Skin epidermis (tissue), 12 donors: ENCODE measurements around the gene TOX2.

Experiments
- H3K27ac ChIP-seq, 21 experiments: fragments of 200-600 bp; sonication (generic) in 11 of 21; one replicate each; pipeline ENCODE4 v1.5.0; 2020; ENCODE audit warnings: mild to moderate bottlenecking in 3 of 21, inconsistent platforms in 2 of 21, moderate library complexity in 2 of 21
- H3K4me3 ChIP-seq, 7 experiments: fragments of 200-600 bp; sonication (generic) in 2 of 7; one replicate each; pipeline ENCODE4 v1.5.0; 2020; ENCODE audit warnings: inconsistent platforms in 2 of 7, mild to moderate bottlenecking in 2 of 7, moderate library complexity in 1 of 7

Gene TOX2

GRCh38 chr20:43972051-43972450 is 57.4 kb downstream of the TOX2 start:
- Histone ChIP-seq H3K4me3 (no peak overlapping the region), H3K27ac (no peak overlapping the region)

- Histone ChIP-seq H3K27ac (no peak overlapping the region), H3K4me3 (no peak overlapping the region)
These were observed 58.0 kb downstream of the TOX2 start for GRCh38 chr20:43972692-43973091.

- H3K4me3 ChIP-seq: no peak overlapping the region
- H3K27ac ChIP-seq: no peak overlapping the region
These were observed 58.6 kb downstream of the TOX2 start for GRCh38 chr20:43973231-43973630.

- Histone ChIP-seq H3K4me3 (no peak overlapping the region), H3K27ac (no peak overlapping the region)
These were observed 59.2 kb downstream of the TOX2 start for GRCh38 chr20:43973671-43974450.

GRCh38 chr20:43974695-43975094 is 60.0 kb downstream of the TOX2 start:
- Histone ChIP-seq H3K4me3 (no peak overlapping the region), H3K27ac (no peak overlapping the region)

- Histone ChIP-seq H3K27ac (no peak overlapping the region), H3K4me3 (no peak overlapping the region)
These were observed 60.6 kb downstream of the TOX2 start for GRCh38 chr20:43975096-43975768.

- H3K4me3 ChIP-seq: no peak overlapping the region
These were observed 61.9 kb downstream of the TOX2 start for GRCh38 chr20:43976547-43976946.

GRCh38 chr20:43977252-43977651 is 62.6 kb downstream of the TOX2 start:
- Histone ChIP-seq H3K27ac (no peak overlapping the region), H3K4me3 (no peak overlapping the region)

More at GRCh38 chr20:43976547-43976946, 61.9 kb downstream of the TOX2 start:
- no peak overlapping the region for H3K27ac ChIP-seq

- Histone ChIP-seq H3K4me3 (no peak overlapping the region), H3K27ac (no peak overlapping the region)
These were observed 63.3 kb downstream of the TOX2 start for GRCh38 chr20:43977962-43978361.

GRCh38 chr20:43979576-43980105 is 65.0 kb downstream of the TOX2 start:
- H3K4me3 ChIP-seq: no peak overlapping the region

GRCh38 chr20:43981540-43981939 is 66.9 kb downstream of the TOX2 start:
- Histone ChIP-seq H3K4me3 (no peak overlapping the region), H3K27ac (no peak overlapping the region)

More at GRCh38 chr20:43979576-43980105, 65.0 kb downstream of the TOX2 start:
- H3K27ac ChIP-seq: no peak overlapping the region

GRCh38 chr20:43982016-43982415 is 67.4 kb downstream of the TOX2 start:
- no peak overlapping the region for H3K4me3 ChIP-seq
- no peak overlapping the region for H3K27ac ChIP-seq

GRCh38 chr20:43982886-43983285 is 68.2 kb downstream of the TOX2 start:
- no peak overlapping the region for H3K27ac ChIP-seq
- no peak overlapping the region for H3K4me3 ChIP-seq

- Histone ChIP-seq H3K4me3 (no peak overlapping the region), H3K27ac (no peak overlapping the region)
These were observed 68.7 kb downstream of the TOX2 start for GRCh38 chr20:43983359-43983758.

- no peak overlapping the region for H3K27ac ChIP-seq
- H3K4me3 ChIP-seq: no peak overlapping the region
These were observed 69.3 kb downstream of the TOX2 start for GRCh38 chr20:43983904-43984361.

GRCh38 chr20:43984587-43984986 is 69.9 kb downstream of the TOX2 start:
- Histone ChIP-seq H3K4me3 (no peak overlapping the region), H3K27ac (peak overlapping the region in 1 of 21 experiments; percentile 31)

- H3K4me3 ChIP-seq: no peak overlapping the region
- H3K27ac ChIP-seq: no peak overlapping the region
These were observed 70.5 kb downstream of the TOX2 start for GRCh38 chr20:43985121-43985520.

GRCh38 chr20:43985608-43986316 is 71.1 kb downstream of the TOX2 start:
- Histone ChIP-seq H3K4me3 (no peak overlapping the region), H3K27ac (no peak overlapping the region)

- no peak overlapping the region for H3K4me3 ChIP-seq
These were observed 72.4 kb downstream of the TOX2 start for GRCh38 chr20:43987018-43987417.

GRCh38 chr20:43987531-43987930 is 72.9 kb downstream of the TOX2 start:
- no peak overlapping the region for H3K27ac ChIP-seq

More at GRCh38 chr20:43987018-43987417, 72.4 kb downstream of the TOX2 start:
- H3K27ac ChIP-seq: no peak overlapping the region

More at GRCh38 chr20:43987531-43987930, 72.9 kb downstream of the TOX2 start:
- no peak overlapping the region for H3K4me3 ChIP-seq
